Endothelial cell of umbilical vein (primary cell): ENCODE measurements around the gene TMEM61. TPM values are rescaled to one million over a fixed set of nuclear protein-coding genes. Genes with fewer than 3 reads are reported as not detected.

Source experiments
- BruUV-seq: library from RNA; stranded (reverse); fragments of 400-500 nt; replicated peaks from 2 replicates; lab custom pipeline; 2021; lab: Mats Ljungman, UMichigan
- CTCF ChIA-PET: fragments of 300-600, 350-600 bp; sonication (Branson Sonifier 250); formaldehyde crosslinking; loops from one replicate; lab custom pipeline; 2021; ENCODE audit warnings: antibody characterized with exemption, inconsistent platforms; lab: Charles Lee
- POLR2A ChIA-PET: fragments of 300-600, 350-600 bp; sonication (Branson Sonifier 250); formaldehyde crosslinking; loops from one replicate; lab custom pipeline; 2021; ENCODE audit warnings: antibody characterized with exemption, inconsistent platforms; lab: Charles Lee
- DNase-seq: peaks from one replicate; pipeline ENCODE4 v3.0.0-alpha.2; 2011; ENCODE audit warnings: low read depth, low spot score
- FAIRE-seq: peaks from 2 replicates; lab custom pipeline; 2011; peaks lifted over from hg19 to GRCh38; lab: Jason Lieb, UNC
- H2AFZ ChIP-seq: 2 replicates; pipeline ENCODE4 v1.6.0; 2012; ENCODE audit warnings: low read depth, low read length, control low read depth, inconsistent platforms
- H3K27ac ChIP-seq: 2 replicates; pipeline ENCODE4 v1.5.1; 2011; ENCODE audit warnings: low read depth, mild to moderate bottlenecking, control low read depth, low read length, moderate library complexity; ENCODE audit not compliant: insufficient read depth
- H3K27me3 ChIP-seq, 2 experiments: 2 replicates each; pipeline versions ENCODE4 v1.6.0 to v1.6.1; 2011; ENCODE audit warnings: low read length in 2 of 2, mixed read lengths in 1 of 2; ENCODE audit not compliant: control insufficient read depth in 2 of 2, insufficient read depth in 2 of 2
- H3K36me3 ChIP-seq, 2 experiments: 2 replicates in 1 of 2; 3 replicates in 1 of 2; pipeline ENCODE4 v1.5.1; 2011; ENCODE audit warnings: low read length in 2 of 2, mild to moderate bottlenecking in 1 of 2, moderate library complexity in 1 of 2; ENCODE audit not compliant: control insufficient read depth in 2 of 2, insufficient read depth in 2 of 2; ENCODE audit errors: extremely low read depth in 1 of 2
- H3K4me1 ChIP-seq: 3 replicates; pipeline ENCODE4 v1.5.1; 2011; ENCODE audit warnings: mild to moderate bottlenecking, low read length; ENCODE audit not compliant: control insufficient read depth, insufficient read depth; ENCODE audit errors: extremely low read depth
- H3K4me2 ChIP-seq: 2 replicates; pipeline ENCODE4 v1.6.1; 2011; ENCODE audit warnings: low read length, control low read depth, mixed read lengths; ENCODE audit not compliant: insufficient read depth
- H3K4me3 ChIP-seq, 3 experiments: fragments of 200-600 bp in 1 of 3; sonication (generic), shearing (Covaris generic) in 1 of 3; replicated peaks in 1 of 3; 2 replicates each; pipeline ENCODE4 v1.5.1; 2011 to 2016; ENCODE audit warnings: control low read depth in 3 of 3, low read length in 3 of 3, mild to moderate bottlenecking in 2 of 3, inconsistent platforms in 1 of 3, low read depth in 1 of 3, moderate library complexity in 1 of 3; ENCODE audit not compliant: insufficient read depth in 1 of 3
- H3K79me2 ChIP-seq: 2 replicates; pipeline ENCODE4 v1.6.0; 2012; ENCODE audit warnings: low read length, inconsistent platforms; ENCODE audit not compliant: control insufficient read depth, insufficient read depth
- H3K9ac ChIP-seq: replicated peaks from 2 replicates; pipeline ENCODE3; 2011; ENCODE audit warnings: low read length, control low read depth; ENCODE audit not compliant: insufficient read depth; ENCODE audit errors: extremely low read depth
- H3K9me1 ChIP-seq: replicated peaks from 3 replicates; pipeline ENCODE4 v1.6.0; 2011; ENCODE audit warnings: mild to moderate bottlenecking, low read length; ENCODE audit not compliant: control insufficient read depth, insufficient read depth; ENCODE audit errors: extremely low read depth
- H3K9me3 ChIP-seq: replicated peaks from 2 replicates; pipeline ENCODE4 v1.5.1; 2012; ENCODE audit warnings: low read length, inconsistent platforms; ENCODE audit not compliant: control insufficient read depth, insufficient read depth
- H4K20me1 ChIP-seq: replicated peaks from 2 replicates; pipeline ENCODE3; 2011; ENCODE audit warnings: mild to moderate bottlenecking, low read length; ENCODE audit not compliant: control insufficient read depth, insufficient read depth; ENCODE audit errors: extremely low read depth
- CTCF ChIP-seq, 2 donors: IDR thresholded peaks; 1 replicate in 1 of 2; 2 replicates in 1 of 2; pipeline ENCODE4 v1.5.1; 2011; ENCODE audit warnings: low read length in 2 of 2, mild to moderate bottlenecking in 2 of 2, moderate library complexity in 2 of 2, control low read depth in 1 of 2, inconsistent platforms in 1 of 2, low read depth in 1 of 2; ENCODE audit not compliant: insufficient read depth in 1 of 2; ENCODE audit errors: extremely low read depth in 1 of 2
- EZH2 ChIP-seq: IDR thresholded peaks from 2 replicates; pipeline ENCODE4 v1.6.1; 2012; ENCODE audit warnings: borderline replicate concordance, low read depth, mild to moderate bottlenecking, moderate library complexity, low read length, inconsistent platforms; ENCODE audit not compliant: severe bottlenecking
- FOS ChIP-seq: IDR thresholded peaks from 2 replicates; pipeline ENCODE4 v1.6.1; 2011; ENCODE audit warnings: mild to moderate bottlenecking, low read length, moderate library complexity, borderline replicate concordance; ENCODE audit not compliant: insufficient read depth
- GATA2 ChIP-seq: IDR thresholded peaks from 2 replicates; pipeline ENCODE4 v1.7.0; 2011; ENCODE audit warnings: low read depth, mild to moderate bottlenecking, moderate library complexity, mixed read lengths, low read length; ENCODE audit not compliant: insufficient read length, insufficient read depth
- JUN ChIP-seq: IDR thresholded peaks from 2 replicates; pipeline ENCODE4 v1.6.1; 2011; ENCODE audit warnings: borderline replicate concordance, low read depth; ENCODE audit not compliant: insufficient read length, insufficient read depth
- MAX ChIP-seq: IDR thresholded peaks from 2 replicates; pipeline ENCODE4 v1.6.1; 2011; ENCODE audit not compliant: insufficient read depth, insufficient read length
- MYC ChIP-seq: IDR thresholded peaks from one replicate; pipeline ENCODE4 v1.6.1; 2011; ENCODE audit warnings: mild to moderate bottlenecking, low read depth, low read length
- POLR2A ChIP-seq: IDR thresholded peaks from 2 replicates; pipeline ENCODE4 v1.6.1; 2012; ENCODE audit warnings: low read depth, mild to moderate bottlenecking, control low read depth, low read length
- POLR2AphosphoS5 ChIP-seq: IDR thresholded peaks from 2 replicates; pipeline ENCODE4 v1.6.1; 2012; ENCODE audit warnings: low read depth, mild to moderate bottlenecking, control low read depth, low read length, moderate library complexity; ENCODE audit not compliant: insufficient read depth
- dilution Hi-C: fragments of 300-500 bp; cut with MboI; formaldehyde crosslinking; loops from one replicate; pipeline ENCODE4 v1.15.0; 2019; ENCODE audit warnings: low sequenced_read_pairs; ENCODE audit not compliant: extremely low pct_ligation_motif_present
- intact Hi-C: fragments of 100-400 bp; cut with micrococcal nuclease; formaldehyde crosslinking; loops from one replicate; pipeline ENCODE4 v1.10.0; 2022
- polyA plus RNA-seq, 4 experiments: library from polyadenylated mRNA; depleted of rRNA in 3 of 4; stranded (reverse) in 3 of 4; unstranded in 1 of 4; fragments of >200 nt; gene quantifications; 2 replicates each; pipeline versions ENCODE4 v1.2.1 to v1.2.3, GENCODE V29; 2011 to 2012; ENCODE audit warnings: missing spikeins in 1 of 4
- total RNA-seq: library from RNA; stranded (reverse); gene quantifications from 2 replicates; pipeline ENCODE4 v1.2.3, GENCODE V29; 2021

TMEM61 gene
- total and polyA plus RNA-seq, 2 donors (not counting 3 experiments of a cell fraction or from before 2014, with no cell fraction given): not detected

- CTCF ChIA-PET: interaction anchor here (0.8 to 2.0 kb wide), 2 partner anchors 16 to 94 kb away, joined by 3 to 6 read pairs; no protein-coding TSS in a partner anchor
- H4K20me1 ChIP-seq: no peaks in the 10 kb centered on the region
- H3K36me3 ChIP-seq: no peaks in the 10 kb centered on the region
- no peak for FAIRE-seq
- no peak overlapping the region for H2AFZ ChIP-seq
- intact Hi-C loops: no loop called here
- H3K9me1 ChIP-seq: no peaks in the 10 kb centered on the region
- no TSS peak for BruUV-seq
- H3K4me1 ChIP-seq: peaks cover 4% of the 10 kb centered on the region
- no peak overlapping the region for H3K27ac ChIP-seq
- H3K79me2 ChIP-seq: no peaks in the 10 kb centered on the region
- no peak for DNase-seq
- H3K9ac ChIP-seq: no peak overlapping the region
- no peaks in the 10 kb centered on the region for H3K9me3 ChIP-seq
- POLR2A ChIA-PET: no interaction called here
- peaks cover 58 to 71% of the 10 kb centered on the region in 2 experiments for H3K27me3 ChIP-seq
- no peak overlapping the region for H3K4me3 ChIP-seq
- H3K4me2 ChIP-seq: no peak overlapping the region
- no peak for TF ChIP-seq JUN
- no peak for TF ChIP-seq MYC
- no peak for TF ChIP-seq MAX
- TF ChIP-seq CTCF (IDR thresholded peaks at IDR 0.05; ENCODE audit: extremely low read depth in 1 of 2, insufficient read depth in 1 of 2, low read depth in 1 of 2, low read length in 2 of 2): no peak
- TF ChIP-seq FOS: no peak
- TF ChIP-seq GATA2: no peak
- TF ChIP-seq EZH2: no peak
- TF ChIP-seq POLR2AphosphoS5: no peak
- no peak for TF ChIP-seq POLR2A
- dilution Hi-C loops: no loop called here
Measured at GRCh38 chr1:55038974-55039341, 58.5 kb downstream of the TMEM61 start.
